Activated CD8-positive, alpha-beta T cell treated with anti-CD3 and anti-CD28 coated beads for 36 hours (primary cell): ENCODE data around the gene DOK4. TPM values are rescaled to one million over a fixed set of nuclear protein-coding genes. Genes with fewer than 3 reads are reported as not detected.

ENCODE experiments used
- ATAC-seq: fragments of 200-7000 bp; cut with Tn5 transposase; one replicate; pipeline ENCODE4 v1.10.0; 2021; ENCODE audit warnings: mild to moderate bottlenecking, moderate library complexity
- CTCF ChIA-PET: fragments of 350-600 bp; sonication (Branson Sonifier 250); formaldehyde crosslinking; loops from one replicate; lab custom pipeline; 2021; ENCODE audit warnings: antibody characterized with exemption; lab: Charles Lee
- POLR2A ChIA-PET: fragments of 350-600 bp; sonication (Branson Sonifier 250); formaldehyde crosslinking; loops from one replicate; lab custom pipeline; 2021; ENCODE audit warnings: antibody characterized with exemption; lab: Charles Lee
- DNase-seq: peaks from one replicate; pipeline ENCODE4 v3.0.0-alpha.2; 2020
- H3K27ac Mint-ChIP-seq: one replicate; pipeline ENCODE4 v1.8.0; 2021; ENCODE audit warnings: mild to moderate bottlenecking, mixed read lengths
- H3K27me3 Mint-ChIP-seq: one replicate; pipeline ENCODE4 v1.8.0; 2021; ENCODE audit warnings: mixed read lengths
- H3K36me3 Mint-ChIP-seq: one replicate; pipeline ENCODE4 v1.8.0; 2021; ENCODE audit warnings: low read depth, mixed read lengths
- H3K4me1 Mint-ChIP-seq: one replicate; pipeline ENCODE4 v1.8.0; 2021; ENCODE audit warnings: low read depth, mixed read lengths
- H3K4me3 Mint-ChIP-seq: one replicate; pipeline ENCODE4 v1.8.0; 2021; ENCODE audit warnings: mild to moderate bottlenecking, moderate library complexity, mixed read lengths
- H3K9me3 Mint-ChIP-seq: one replicate; pipeline ENCODE4 v1.8.0; 2021; ENCODE audit warnings: mixed read lengths
- CTCF ChIP-seq: fragments of 200-600 bp; IDR thresholded peaks from one replicate; pipeline ENCODE4 v1.8.0; 2022; ENCODE audit warnings: antibody characterized with exemption, mild to moderate bottlenecking
- intact Hi-C: fragments of 100-400 bp; cut with micrococcal nuclease; formaldehyde crosslinking; loops from one replicate; pipeline ENCODE4 v1.10.0; 2022
- total RNA-seq, 2 experiments: library from RNA; stranded (reverse); gene quantifications; one replicate each; pipeline ENCODE4 v1.2.3, GENCODE V29; 2021

DOK4 gene
- total RNA-seq, 2 experiments from 2014 or later: 4.6 to 5.1 TPM

DNA sequence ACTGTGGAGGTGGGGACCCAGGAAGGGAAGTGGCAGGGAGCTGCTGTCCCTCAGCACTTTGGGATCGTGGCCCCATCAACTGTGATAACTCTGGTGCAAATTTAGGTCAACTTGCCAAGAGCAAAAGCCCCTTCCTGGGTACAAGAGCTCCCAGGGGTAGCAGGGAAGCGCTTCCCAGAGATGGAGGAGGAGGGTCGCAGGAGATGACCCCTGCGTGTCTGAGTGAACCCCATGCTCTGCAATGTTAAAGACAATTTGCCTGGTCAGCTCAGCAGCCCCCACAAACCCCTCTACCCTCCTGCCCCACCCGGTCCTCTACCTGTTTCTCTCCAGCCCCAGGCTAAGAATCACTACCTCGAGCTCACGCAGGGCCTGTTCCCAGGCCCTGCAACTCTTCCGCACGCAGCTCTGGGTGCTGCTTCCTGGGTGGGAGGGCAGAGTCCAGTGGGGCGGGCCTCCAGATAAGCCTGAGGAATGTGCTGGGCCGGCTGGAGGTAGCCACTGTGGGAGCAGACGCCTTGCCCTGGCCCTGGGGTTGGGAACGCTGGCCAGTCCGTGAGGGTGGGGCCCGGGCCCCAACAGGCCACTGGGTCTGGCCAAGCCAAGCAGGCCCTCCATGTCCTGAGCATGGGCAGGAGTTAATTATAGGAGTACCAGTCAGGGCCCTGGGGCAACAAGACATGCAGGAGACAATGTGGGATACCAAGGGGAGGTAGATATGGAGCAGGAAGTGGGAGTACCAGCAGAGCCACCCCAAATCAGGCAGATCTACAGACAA is 6.1 kb downstream of the DOK4 start:
- POLR2A ChIA-PET: interaction anchor here (1.0 to 7.5 kb wide), 4 partner anchors 8 to 45 kb away, joined by 3 to 47 read pairs (median 4); partner anchors contain the start of gene POLR2C
- no peak for DNase-seq
- H3K4me1 Mint-ChIP-seq: peaks cover 17% of the 10 kb centered on the region
- no peaks in the 10 kb centered on the region for H3K36me3 Mint-ChIP-seq
- TF ChIP-seq CTCF: no peak
- no peak for ATAC-seq
- CTCF ChIA-PET: interaction anchor here (0.7 to 8.2 kb wide), 3 partner anchors 39 to 61 kb away, joined by 3 to 71 read pairs (median 3); no protein-coding TSS in a partner anchor
- intact Hi-C loops: no loop called here
- H3K27me3 Mint-ChIP-seq: no peaks in the 10 kb centered on the region
- H3K9me3 Mint-ChIP-seq: no peaks in the 10 kb centered on the region
- H3K27ac Mint-ChIP-seq: no peak overlapping the region
- H3K4me3 Mint-ChIP-seq: no peak overlapping the region

DNA sequence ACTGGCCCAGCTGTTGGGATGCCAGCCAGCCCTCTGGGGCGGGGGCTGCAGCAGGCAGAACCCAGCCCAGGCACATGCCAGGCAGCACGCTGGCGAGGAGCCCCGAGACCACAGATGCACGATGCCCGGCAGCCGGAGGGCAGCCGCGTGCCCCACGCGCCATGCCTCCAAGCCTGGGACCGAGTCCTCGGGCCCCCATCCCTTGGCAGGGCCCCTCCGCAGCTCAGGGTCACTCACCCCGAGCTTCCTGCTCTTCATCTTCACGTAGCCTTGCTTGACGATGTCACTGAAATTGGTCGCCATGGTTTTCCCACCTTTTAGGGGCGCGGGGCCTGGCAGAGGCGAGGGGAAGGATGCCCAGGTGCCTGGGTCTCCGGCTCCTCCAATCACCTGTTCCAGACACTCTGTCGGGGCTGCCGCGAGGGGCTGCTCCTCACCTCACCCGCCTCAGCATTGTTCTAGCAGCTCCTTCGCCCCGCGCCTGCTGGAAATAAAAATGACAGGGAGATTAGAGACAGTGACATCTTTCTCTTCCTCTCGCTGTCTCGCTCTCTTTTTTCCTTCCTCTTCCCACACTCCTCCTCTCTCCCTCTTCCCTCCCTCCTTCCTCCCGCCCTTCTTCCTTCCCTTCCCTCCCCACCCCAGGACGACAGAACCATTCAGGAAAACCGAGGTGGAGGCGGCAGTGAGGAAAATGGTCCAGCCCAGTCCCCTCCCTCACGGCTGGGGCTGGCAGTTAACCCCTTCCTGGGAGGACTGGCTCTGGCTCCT is 6.9 kb downstream of the DOK4 start:
- TF ChIP-seq CTCF: no peak
- H3K9me3 Mint-ChIP-seq: no peaks in the 10 kb centered on the region
- intact Hi-C loops: no loop called here
- ChIA-PET CTCF (interaction anchor here (0.7 to 8.2 kb wide), 4 partner anchors 17 to 60 kb away, joined by 3 to 71 read pairs (median 4); partner anchors contain the start of gene POLR2C), POLR2A (interaction anchor here (0.7 to 7.5 kb wide), 3 partner anchors 15 to 33 kb away, joined by 3 to 47 read pairs (median 4); partner anchors contain the start of gene POLR2C)
- H3K27ac Mint-ChIP-seq: no peak overlapping the region
- H3K27me3 Mint-ChIP-seq: no peaks in the 10 kb centered on the region
- DNase-seq: no peak
- no peak overlapping the region for H3K4me3 Mint-ChIP-seq
- no peaks in the 10 kb centered on the region for H3K36me3 Mint-ChIP-seq
- H3K4me1 Mint-ChIP-seq: peaks cover 15% of the 10 kb centered on the region
- no peak for ATAC-seq

DNA sequence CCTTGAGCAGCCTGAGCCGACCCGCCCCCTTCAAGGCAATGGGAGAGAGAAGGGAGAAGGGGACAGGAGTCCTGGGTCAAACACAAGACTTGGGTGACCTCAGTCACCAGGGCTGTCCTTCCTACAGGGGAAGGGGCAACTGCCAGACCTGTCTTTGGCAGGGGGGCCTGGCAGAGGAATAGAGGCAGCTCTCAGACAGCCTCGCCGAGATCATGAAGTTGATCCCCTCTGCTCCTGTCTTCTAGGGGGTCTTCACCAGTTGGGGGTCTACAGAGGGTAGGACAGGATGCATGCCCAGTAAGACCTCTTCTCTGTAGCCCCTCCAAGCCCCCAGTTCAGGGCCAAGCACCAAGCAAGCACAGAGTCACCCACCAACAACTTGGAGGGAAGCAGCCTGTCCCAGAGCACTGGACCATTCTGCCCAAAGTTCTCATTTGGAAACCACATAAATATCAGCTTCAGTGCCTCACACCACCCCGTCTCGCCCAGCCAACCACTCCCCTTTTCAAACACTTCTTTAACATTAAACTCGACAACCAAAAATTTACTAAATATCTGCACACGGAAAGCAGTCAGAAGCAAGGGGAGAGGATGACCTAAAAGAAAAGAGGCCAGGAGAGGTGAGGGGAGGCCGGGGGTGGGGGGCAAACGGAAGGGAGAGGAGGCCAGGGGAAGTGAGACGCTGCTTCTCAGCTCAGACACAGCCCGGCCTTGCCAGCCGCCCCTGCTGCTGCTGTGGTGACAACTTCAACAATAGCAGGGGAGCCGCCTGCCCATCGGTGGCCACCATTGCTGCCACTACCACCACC is 7.7 kb downstream of the DOK4 start:
- no peak for TF ChIP-seq CTCF
- ATAC-seq: no peak
- ChIA-PET POLR2A (interaction anchor here (0.6 to 7.5 kb wide), 4 partner anchors 14 to 54 kb away, joined by 3 to 47 read pairs (median 4); partner anchors contain the start of gene POLR2C), CTCF (interaction anchor here (1.3 to 8.2 kb wide), 3 partner anchors 16 to 49 kb away, joined by 3 to 71 read pairs (median 4); partner anchors contain the start of gene POLR2C)
- no peaks in the 10 kb centered on the region for H3K9me3 Mint-ChIP-seq
- DNase-seq: no peak
- H3K4me3 Mint-ChIP-seq: no peak overlapping the region
- H3K4me1 Mint-ChIP-seq: peaks cover 15% of the 10 kb centered on the region
- intact Hi-C loops: no loop called here
- H3K27ac Mint-ChIP-seq: no peak overlapping the region
- H3K36me3 Mint-ChIP-seq: no peaks in the 10 kb centered on the region
- H3K27me3 Mint-ChIP-seq: no peaks in the 10 kb centered on the region

GRCh38 chr16:57477531-57478202 is 8.6 kb downstream of the DOK4 start:
- ChIA-PET POLR2A (interaction anchor here (0.7 to 1.3 kb wide), 2 partner anchors 12 to 15 kb away, joined by 3 to 5 read pairs; partner anchors contain the start of gene POLR2C), CTCF (interaction anchor here (1.3 to 8.2 kb wide), 2 partner anchors 15 to 41 kb away, joined by 4 to 71 read pairs; partner anchors contain the start of gene POLR2C)
- Mint-ChIP-seq H3K36me3 (no peaks in the 10 kb centered on the region), H3K9me3 (no peaks in the 10 kb centered on the region), H3K27ac (no peak overlapping the region), H3K4me3 (no peak overlapping the region), H3K27me3 (no peaks in the 10 kb centered on the region), H3K4me1 (peaks cover 15% of the 10 kb centered on the region)
- ATAC-seq (no peak), DNase-seq (no peak)
- intact Hi-C loops: loop anchor here (2.0 kb wide), 1 partner anchor 41 kb away; no protein-coding TSS in a partner anchor
- TF ChIP-seq CTCF: no peak
